AG20443 (cell line): ENCODE measurements around the gene TRPC4AP.
"Not testable (repeated sequence)": the region's sequence is repeated elsewhere in the genome, so short reads cannot be mapped to it uniquely, and the experiment has no call there.

Source experiments
- DNase-seq: peaks from one replicate; pipeline ENCODE4 v3.0.0; 2012; ENCODE audit warnings: low spot score, mixed read lengths

Gene TRPC4AP, protein sequence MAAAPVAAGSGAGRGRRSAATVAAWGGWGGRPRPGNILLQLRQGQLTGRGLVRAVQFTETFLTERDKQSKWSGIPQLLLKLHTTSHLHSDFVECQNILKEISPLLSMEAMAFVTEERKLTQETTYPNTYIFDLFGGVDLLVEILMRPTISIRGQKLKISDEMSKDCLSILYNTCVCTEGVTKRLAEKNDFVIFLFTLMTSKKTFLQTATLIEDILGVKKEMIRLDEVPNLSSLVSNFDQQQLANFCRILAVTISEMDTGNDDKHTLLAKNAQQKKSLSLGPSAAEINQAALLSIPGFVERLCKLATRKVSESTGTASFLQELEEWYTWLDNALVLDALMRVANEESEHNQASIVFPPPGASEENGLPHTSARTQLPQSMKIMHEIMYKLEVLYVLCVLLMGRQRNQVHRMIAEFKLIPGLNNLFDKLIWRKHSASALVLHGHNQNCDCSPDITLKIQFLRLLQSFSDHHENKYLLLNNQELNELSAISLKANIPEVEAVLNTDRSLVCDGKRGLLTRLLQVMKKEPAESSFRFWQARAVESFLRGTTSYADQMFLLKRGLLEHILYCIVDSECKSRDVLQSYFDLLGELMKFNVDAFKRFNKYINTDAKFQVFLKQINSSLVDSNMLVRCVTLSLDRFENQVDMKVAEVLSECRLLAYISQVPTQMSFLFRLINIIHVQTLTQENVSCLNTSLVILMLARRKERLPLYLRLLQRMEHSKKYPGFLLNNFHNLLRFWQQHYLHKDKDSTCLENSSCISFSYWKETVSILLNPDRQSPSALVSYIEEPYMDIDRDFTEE

DNA sequence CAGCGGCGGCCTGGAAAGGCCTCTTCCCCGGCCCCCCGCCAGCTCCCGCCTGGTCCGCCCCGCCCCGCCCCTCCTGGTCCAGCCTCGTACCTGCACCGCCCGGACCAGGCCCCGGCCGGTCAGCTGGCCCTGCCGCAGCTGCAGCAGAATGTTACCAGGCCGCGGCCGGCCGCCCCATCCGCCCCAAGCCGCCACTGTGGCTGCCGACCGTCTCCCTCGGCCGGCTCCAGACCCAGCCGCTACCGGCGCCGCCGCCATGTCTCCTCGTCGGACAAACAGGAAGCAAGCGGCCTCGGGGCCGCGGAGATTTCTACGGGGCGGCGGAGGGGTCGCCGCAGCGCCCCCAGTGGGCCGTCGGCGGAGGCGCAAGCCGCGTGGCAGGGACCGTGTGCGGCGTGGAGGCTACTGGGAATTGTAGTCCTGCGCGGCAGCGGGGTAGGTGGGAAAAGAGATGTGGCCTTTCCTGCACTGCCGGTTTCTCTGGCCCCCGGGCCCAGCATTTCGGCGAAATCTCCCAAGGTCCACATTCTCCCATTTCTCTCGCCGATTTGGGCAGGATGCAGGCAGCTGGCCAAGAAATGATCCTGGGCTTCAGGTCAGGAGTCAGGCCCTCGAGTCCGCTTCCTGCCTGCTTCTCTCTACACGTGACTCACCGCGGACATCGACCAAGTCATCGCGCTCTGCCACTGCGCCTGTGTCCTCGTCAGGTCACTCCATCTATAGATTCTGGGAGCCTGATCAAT is at the start of gene TRPC4AP:
TSS of gene TRPC4AP (minus strand) at position 284 of the 743 bp plus-strand sequence. CDS start at position 258, 26 bp downstream.
- peak; percentile 95 for DNase-seq

DNA sequence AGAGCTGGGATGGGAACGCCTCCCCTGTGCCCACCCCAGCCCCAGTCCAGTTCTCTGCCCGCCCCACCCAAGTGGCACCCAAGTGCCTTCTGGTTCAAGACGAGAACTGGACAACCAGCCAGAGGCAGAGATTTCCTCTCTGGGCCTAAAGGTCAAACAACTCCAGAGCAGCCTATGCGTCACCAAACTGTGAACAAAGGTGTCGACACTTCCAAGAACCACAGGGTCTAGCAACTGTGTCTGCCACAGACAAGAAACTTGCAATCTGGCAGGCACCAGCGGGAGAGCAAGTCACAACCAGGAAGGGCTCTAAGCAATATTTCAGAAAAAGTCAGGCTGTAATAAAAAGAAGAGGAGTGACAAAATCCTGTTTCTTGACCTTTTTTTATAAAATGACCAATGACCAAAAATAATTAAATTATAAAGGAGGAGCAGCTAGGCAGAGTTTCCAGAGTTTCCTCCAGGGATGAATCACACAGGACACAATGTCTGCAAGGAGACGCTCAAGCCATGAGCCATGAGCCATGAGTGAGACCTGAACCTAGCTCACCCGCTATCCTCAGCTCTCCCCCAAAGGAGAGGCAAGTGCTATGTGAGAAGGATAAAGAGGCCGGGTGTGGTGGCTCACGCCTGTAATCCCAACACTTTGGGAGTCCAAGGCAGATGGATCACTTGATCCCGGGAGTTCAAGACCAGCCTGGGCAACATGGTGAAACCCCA is 43.4 kb upstream of the TRPC4AP start:
- peak; percentile 75 for DNase-seq

DNA sequence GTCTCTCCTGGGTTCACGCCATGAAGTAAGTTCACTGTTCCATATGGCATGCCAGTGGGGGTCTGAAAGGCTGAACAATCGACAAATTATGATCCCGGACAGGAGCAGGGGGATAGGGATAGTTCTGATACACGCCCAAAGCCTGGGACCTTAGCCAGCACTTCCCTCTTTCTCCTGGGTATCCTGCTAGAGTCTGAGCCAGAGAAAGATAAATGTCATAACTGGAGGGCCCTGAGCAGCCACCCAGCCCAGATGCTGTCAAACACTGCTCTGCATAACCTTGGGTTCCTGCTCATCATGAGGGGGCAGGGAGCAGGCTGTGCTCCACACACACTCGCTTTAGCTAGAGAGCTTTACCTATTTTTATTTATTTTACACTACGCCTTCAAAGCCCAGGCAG is 42.3 kb upstream of the TRPC4AP start:
- DNase-seq: no peak

- DNase-seq: no peak
Observed at GRCh38 chr20:35134472-35134871, 41.9 kb upstream of the TRPC4AP start.

DNA sequence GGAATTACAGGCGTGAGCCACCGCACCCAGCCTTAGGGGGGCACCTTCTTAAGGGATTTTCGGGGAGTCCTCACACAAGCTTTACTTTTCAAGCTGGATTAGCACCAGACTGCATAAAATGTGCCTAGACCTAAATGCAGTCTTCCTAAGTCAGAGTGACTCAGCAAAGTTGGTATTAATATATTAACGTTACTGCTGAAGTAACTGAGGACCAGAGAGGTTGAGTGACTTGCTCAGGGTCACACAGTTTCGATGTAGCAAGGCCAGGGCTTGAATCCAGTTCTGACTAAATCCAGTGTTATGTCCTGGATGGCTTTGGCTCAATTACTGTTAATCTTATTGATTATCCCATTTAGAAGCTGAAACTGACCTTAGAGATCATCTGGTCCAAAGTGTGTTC is 41.1 kb upstream of the TRPC4AP start:
- DNase-seq: no peak

GRCh38 chr20:35133031-35133430 is 40.4 kb upstream of the TRPC4AP start:
- no peak for DNase-seq

- DNase-seq: no peak
Observed at GRCh38 chr20:35131934-35132333, 39.3 kb upstream of the TRPC4AP start.

DNA sequence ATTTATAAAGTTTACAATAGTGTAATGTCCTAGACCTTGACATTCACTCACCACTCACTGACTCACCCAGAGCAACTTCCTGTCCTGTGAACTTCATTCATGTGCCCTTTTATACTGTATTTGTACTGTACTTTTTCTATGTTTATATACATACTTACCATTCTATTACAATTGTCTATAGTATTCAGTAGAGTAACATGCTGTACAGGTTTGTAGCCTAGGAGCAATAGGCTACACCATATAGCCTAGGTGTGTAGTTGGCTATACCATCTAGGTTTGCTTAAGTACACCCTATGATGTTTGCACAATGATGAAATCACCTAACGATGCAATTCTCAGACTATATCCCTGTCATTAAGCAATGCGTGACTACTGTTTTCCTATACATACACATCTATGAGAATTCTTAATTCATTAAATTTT is 37.1 kb upstream of the TRPC4AP start:
- no peak for DNase-seq

DNA sequence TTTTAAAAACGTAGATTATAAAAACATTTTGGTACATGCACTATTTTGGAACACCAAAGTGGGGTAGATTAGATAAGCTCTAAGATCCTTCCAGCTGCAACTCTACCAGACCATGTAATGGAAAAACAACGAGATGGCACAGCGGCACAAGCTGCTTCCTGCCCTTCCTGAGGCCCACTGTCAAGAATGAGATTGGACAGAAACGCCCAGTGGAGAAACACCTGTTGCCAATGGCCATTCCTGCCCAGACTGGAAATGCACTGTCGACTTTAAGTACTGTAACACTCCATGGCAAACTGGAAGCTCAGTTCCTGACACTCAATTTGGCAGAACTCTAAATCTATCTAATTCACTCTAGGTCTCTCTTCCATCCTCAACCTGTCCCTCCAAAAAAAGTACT is 33.1 kb upstream of the TRPC4AP start:
- DNase-seq: no peak

DNA sequence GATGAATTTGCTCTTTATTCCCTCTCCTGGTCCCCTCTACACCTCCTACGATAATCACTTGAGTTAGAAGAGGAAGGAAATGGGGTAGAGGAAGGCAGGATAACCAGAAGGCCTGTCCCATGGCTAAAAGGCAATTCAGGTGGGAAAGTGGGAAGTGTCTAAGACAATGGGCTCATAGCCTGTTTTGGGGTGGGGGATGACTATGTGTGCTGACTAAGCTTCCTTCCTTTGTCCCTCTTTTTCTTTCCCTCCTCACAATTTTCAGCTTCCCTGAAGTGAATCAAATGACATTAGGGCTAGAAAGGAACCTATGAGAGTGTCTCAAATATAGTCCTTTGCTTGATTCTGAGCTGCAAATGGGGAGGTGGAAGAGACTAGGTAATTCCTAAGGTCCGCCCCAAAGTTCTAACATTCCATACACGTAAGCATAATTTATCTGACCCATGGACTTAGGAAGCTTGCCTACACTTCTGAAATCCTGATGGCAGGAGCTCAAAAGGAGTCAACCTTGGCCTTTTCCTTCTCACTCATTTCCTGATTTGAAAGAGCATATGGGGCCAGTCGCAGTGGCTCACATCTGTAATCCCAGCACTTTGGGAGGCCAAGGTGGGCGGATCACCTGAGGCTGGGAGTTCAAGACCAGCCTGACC is 30.3 kb upstream of the TRPC4AP start:
- no peak for DNase-seq

- no peak for DNase-seq
Observed at GRCh38 chr20:35121186-35121585, 28.6 kb upstream of the TRPC4AP start.

DNA sequence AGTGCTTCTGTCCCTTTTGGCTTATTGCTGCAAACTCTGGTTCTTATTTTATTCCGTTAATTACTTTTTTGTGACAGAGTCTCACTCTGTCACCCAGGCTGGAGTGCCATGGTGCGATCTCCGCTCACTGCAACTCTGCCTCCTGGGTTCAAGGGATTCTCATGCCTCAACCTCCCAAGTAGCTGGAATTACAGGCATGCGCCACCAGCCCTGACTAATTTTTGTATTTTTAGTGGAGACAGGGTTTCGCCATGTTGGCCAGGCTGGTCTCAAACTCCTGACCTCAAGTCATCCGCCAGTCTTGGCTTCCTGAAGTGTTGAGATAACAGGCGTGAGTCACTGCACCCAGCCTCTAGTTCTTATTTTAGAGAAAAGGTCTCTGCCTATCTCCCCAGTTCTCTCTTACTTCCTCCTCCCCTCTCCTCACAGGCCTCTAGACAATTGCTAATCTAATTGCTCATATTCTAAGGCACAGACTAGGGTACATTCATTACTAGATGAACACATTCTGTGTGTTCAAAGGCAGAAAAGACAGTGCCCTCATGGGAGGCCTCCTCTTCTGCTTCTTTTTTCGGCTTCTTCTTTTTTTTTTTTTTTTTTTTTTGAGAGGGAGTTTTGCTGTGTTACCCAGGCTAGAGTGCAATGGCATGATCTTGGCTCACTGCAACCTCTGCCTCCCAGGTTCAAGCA is 27.6 kb upstream of the TRPC4AP start:
- no peak for DNase-seq

GRCh38 chr20:35117629-35118028 is 25.0 kb upstream of the TRPC4AP start:
- DNase-seq: no peak

DNA sequence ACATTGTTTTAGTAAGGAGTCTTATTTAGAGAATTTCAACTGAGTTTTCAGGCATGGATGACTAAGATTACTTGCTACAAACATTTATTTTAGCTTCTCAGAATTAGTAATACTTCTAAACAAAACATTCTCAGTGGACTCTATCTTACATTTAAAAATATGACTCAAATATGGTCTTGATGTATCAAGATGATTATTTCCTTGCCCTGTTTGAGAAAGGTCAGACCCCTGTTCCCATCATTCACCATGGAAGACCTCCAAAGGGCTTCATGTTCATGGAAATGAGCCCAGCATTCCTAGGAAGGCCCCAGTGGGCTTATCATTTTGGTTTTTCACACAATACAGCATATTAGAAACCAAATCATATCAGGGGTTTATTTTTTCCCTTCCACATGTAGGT is 24.6 kb upstream of the TRPC4AP start:
- DNase-seq: no peak

DNA sequence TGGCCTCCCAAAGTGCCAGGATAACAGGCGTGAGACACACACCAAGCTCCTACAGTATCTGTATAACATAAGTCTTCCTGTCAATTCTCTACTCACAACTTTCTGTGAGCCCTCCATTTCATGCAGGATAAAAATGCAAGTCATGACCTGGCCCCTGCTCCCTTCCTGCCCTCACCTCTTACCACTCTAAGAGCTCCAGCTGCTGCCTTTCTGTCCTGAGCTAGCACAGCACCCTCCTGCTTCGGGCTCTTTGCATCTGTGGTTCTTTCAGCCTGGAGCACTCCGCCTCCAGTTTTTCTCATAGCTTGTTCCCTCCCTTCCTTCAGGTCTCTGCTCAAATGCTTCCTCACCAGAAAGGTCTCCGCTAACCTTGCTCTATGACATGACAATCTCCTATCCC is 23.7 kb upstream of the TRPC4AP start:
- no peak for DNase-seq

DNA sequence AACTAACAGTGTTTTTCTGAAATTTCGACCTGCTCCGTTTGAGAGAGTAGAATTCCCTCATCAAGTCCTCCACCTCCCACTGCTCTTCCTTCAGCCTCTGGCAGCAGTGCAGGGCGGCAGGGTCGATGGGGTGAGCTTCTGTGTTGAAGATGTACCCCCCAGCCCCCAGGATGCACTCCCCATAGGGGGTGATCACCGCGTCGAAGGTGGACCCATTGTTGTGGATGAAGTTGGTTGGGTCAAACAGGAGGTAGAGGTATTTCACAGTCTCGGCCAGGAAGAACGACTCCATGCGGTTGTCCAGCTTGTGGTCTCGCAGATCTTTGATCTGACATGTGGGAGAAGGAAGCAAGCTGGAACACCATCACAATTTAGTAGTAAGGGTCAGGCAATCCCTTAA is 23.0 kb upstream of the TRPC4AP start:
- DNase-seq: no peak

- not testable (repeated sequence) for DNase-seq
Observed at GRCh38 chr20:35112276-35112675, 19.7 kb upstream of the TRPC4AP start.

GRCh38 chr20:35111141-35111888 is 18.7 kb upstream of the TRPC4AP start:
- DNase-seq: peak; percentile 90

- DNase-seq: no peak
Observed at GRCh38 chr20:35108921-35109320, 16.3 kb upstream of the TRPC4AP start.

- DNase-seq: no peak
Observed at GRCh38 chr20:35106827-35107380, 14.3 kb upstream of the TRPC4AP start.
